Activated T-helper 1 cell treated with anti-CD3 and anti-CD28 coated beads, Interleukin-12 subunit alpha, Interleukin-12 subunit beta, Interleukin-2, Interleukin-4 antibody, amounts not matched to agents 30 ng/mL and 10 ng/mL and 1 ng/mL, durations not matched to agents 14 hours and 24 hours and 36 hours (primary cell): ENCODE measurements around the gene KIF18B. TPM values are rescaled to one million over a fixed set of nuclear protein-coding genes. Genes with fewer than 3 reads are reported as not detected.
A peak's percentile ranks its signal among the peaks of the same experiment; 100 is the strongest.

Experiments
- DNase-seq: peaks from one replicate; pipeline ENCODE4 v3.0.0; 2021; ENCODE audit warnings: low spot score
- H3K27ac Mint-ChIP-seq: one replicate; pipeline ENCODE4 v1.8.0; 2021; ENCODE audit warnings: mild to moderate bottlenecking, mixed read lengths
- H3K27me3 Mint-ChIP-seq: one replicate; pipeline ENCODE4 v1.8.0; 2022; ENCODE audit warnings: mild to moderate bottlenecking, moderate library complexity, mixed read lengths; ENCODE audit not compliant: insufficient read depth
- H3K36me3 Mint-ChIP-seq: one replicate; pipeline ENCODE4 v1.8.0; 2021; ENCODE audit warnings: low read depth, mixed read lengths
- H3K4me1 Mint-ChIP-seq: one replicate; pipeline ENCODE4 v1.8.0; 2021; ENCODE audit warnings: low read depth, mixed read lengths
- H3K4me3 Mint-ChIP-seq: one replicate; pipeline ENCODE4 v1.8.0; 2021; ENCODE audit warnings: mild to moderate bottlenecking, moderate library complexity, mixed read lengths
- H3K9me3 Mint-ChIP-seq: one replicate; pipeline ENCODE4 v1.8.0; 2021; ENCODE audit warnings: mixed read lengths
- intact Hi-C: fragments of 100-400 bp; cut with micrococcal nuclease; formaldehyde crosslinking; loops from one replicate; pipeline ENCODE4 v1.15.1; 2024
- total RNA-seq: library from RNA; stranded (reverse); gene quantifications from 2 replicates; pipeline ENCODE4 v1.2.3, GENCODE V29; 2022

KIF18B gene
- total RNA-seq: 41.4 and 42.8 TPM in 2 replicates

- H3K27me3 Mint-ChIP-seq: peaks cover 2% of the 10 kb centered on the region
- intact Hi-C loops: loop anchor here (1.0 to 10.0 kb wide), 10 partner anchors 21 to 760 kb away; partner anchors contain the start of genes C1QL1, DCAKD, EFTUD2 and MAP3K14
- peaks cover 6% of the 10 kb centered on the region for H3K36me3 Mint-ChIP-seq
- DNase-seq: peak; percentile 90
- H3K4me1 Mint-ChIP-seq: peaks cover 37% of the 10 kb centered on the region
- H3K9me3 Mint-ChIP-seq: no peaks in the 10 kb centered on the region
- peak within 1 kb of the TSS; percentile 92 for H3K27ac Mint-ChIP-seq
- H3K4me3 Mint-ChIP-seq: peak within 1 kb of the TSS; percentile 95
Measured at GRCh38 chr17:44947461-44948314, at the start of gene KIF18B. TSS of gene KIF18B (minus strand) at chr17:44947773. CDS start at chr17:44936344, 11,429 bp downstream.

DNA sequence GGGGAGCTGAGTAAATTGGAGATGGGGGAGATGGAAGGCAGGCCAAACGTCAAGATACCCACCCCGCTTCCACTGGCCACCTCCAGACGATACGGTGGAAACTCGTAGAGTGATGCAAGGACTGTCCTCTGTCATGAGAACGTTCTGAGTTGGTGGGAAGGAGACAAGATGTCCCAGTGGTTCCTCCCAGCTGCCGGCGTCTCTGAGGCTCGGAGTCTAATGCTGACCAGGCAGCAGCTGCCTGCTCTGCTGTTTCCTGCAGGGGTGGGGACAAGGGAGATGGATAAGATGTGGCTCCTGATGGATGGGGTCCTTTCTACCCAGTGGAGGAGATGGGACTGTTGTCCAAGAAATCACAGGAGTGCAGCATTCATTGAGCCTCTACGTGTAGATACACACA lies 48.7 kb upstream of the KIF18B start:
- intact Hi-C loops: no loop called here
- H3K36me3 Mint-ChIP-seq: no peaks in the 10 kb centered on the region
- H3K4me3 Mint-ChIP-seq: no peak overlapping the region
- H3K27me3 Mint-ChIP-seq: peaks cover 31% of the 10 kb centered on the region
- H3K4me1 Mint-ChIP-seq: no peaks in the 10 kb centered on the region
- no peak overlapping the region for H3K27ac Mint-ChIP-seq
- no peak for DNase-seq
- H3K9me3 Mint-ChIP-seq: no peaks in the 10 kb centered on the region

- Mint-ChIP-seq H3K36me3 (no peaks in the 10 kb centered on the region), H3K4me3 (no peak overlapping the region), H3K27ac (no peak overlapping the region), H3K9me3 (no peaks in the 10 kb centered on the region), H3K27me3 (peaks cover 31% of the 10 kb centered on the region), H3K4me1 (no peaks in the 10 kb centered on the region)
- intact Hi-C loops: no loop called here
- DNase-seq: no peak
Measured at GRCh38 chr17:44995436-44996001, 47.9 kb upstream of the KIF18B start.

- Mint-ChIP-seq H3K4me3 (no peak overlapping the region), H3K9me3 (no peaks in the 10 kb centered on the region), H3K4me1 (no peaks in the 10 kb centered on the region), H3K36me3 (no peaks in the 10 kb centered on the region), H3K27me3 (peaks cover 41% of the 10 kb centered on the region), H3K27ac (no peak overlapping the region)
- intact Hi-C loops: no loop called here
- DNase-seq: no peak
Measured at GRCh38 chr17:44992242-44992939, 44.8 kb upstream of the KIF18B start.

DNA sequence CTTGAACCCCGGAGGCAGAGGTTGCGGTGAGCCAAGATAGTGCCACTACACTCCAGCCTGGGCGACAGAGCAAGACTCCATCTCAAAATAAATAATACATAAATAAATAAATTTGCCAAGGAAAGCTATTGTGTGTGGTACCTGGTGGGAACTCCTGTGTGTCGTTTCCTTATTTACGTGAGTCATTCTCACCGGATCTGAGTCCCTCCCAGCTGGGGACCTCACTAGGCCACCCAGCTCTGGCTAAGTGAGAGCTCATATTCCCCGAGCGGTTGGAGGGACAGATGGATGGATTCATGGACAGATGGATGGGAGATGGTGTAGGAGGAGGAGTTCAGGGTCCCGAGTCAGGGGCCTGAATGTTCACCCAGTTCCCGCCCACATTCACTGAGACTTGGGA lies 43.4 kb upstream of the KIF18B start:
- Mint-ChIP-seq H3K27me3 (peaks cover 42% of the 10 kb centered on the region), H3K36me3 (no peaks in the 10 kb centered on the region), H3K4me1 (no peaks in the 10 kb centered on the region), H3K4me3 (no peak overlapping the region), H3K27ac (no peak overlapping the region), H3K9me3 (no peaks in the 10 kb centered on the region)
- no peak for DNase-seq
- intact Hi-C loops: no loop called here

- Mint-ChIP-seq H3K4me1 (no peaks in the 10 kb centered on the region), H3K36me3 (no peaks in the 10 kb centered on the region), H3K27me3 (peaks cover 44% of the 10 kb centered on the region), H3K27ac (no peak overlapping the region), H3K4me3 (no peak overlapping the region), H3K9me3 (no peaks in the 10 kb centered on the region)
- DNase-seq: no peak
- intact Hi-C loops: no loop called here
Measured at GRCh38 chr17:44989552-44990138, 42.1 kb upstream of the KIF18B start.

DNA sequence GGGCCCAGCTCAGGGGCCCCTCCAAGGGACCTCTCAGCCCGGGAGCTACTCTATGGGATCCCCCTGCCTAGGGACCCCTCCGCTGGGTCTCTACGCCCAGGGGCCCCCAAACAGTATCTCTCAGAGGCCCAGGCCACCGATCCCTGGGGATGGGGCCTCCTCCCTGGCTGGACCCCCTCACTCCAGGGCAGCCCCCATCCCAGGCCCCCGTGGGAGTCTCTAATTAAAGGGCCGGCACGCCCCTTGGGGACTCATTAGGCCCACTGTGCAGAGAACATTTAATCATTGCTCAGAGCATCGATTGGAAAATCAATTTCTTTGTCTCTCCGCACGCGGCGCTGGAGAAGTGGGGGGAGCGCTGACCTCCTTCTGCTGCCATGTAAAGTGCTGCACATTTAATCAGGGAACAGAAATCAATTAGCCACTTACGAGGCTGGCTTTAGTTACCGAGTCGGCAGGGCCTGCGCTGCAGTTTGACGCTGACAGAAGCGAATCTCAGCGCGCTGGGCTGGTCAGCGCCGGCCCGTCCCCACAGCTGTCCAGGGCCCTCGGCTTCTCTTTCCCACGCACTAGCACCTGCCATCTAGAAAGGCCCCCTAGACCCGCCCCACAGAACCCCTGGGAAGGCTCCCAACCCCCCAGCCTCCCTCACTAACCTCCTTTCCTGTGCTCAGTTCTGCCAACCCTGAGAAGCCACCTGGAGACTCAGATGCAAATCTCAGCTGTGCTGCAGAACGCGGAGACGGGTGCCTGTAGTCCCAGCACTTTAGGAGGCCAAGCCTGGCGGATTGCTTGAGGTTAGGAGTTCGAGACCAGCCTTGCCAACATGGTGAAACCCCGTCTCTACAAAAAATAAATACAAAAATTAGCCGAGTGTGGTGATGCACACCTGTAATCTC lies 40.7 kb upstream of the KIF18B start:
- Mint-ChIP-seq H3K27ac (no peak overlapping the region), H3K36me3 (no peaks in the 10 kb centered on the region), H3K27me3 (peaks cover 39% of the 10 kb centered on the region), H3K4me1 (no peaks in the 10 kb centered on the region), H3K9me3 (no peaks in the 10 kb centered on the region), H3K4me3 (no peak overlapping the region)
- no peak for DNase-seq
- intact Hi-C loops: no loop called here

DNA sequence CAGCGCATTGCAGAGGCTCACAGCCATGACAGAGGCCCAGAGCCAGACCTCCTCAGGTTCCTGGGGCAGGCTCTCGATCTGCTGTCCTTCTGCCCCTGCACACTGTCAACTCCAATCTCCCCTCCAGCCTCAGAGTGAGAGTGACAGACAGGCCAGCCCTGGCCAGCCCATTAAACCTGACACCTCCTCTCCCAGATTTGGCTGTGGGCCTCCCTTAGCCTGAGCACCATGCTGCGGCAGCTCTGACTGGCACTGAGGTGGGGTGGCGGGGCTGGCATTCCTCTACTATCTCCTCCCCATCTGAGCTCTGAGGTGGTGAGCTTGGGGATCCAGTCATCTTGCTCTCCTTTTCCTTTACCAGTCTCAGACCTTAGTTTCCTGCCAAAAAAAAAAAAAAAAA lies 36.0 kb upstream of the KIF18B start:
- DNase-seq: no peak
- H3K27ac Mint-ChIP-seq: no peak overlapping the region

GRCh38 chr17:44982113-44982702 lies 34.6 kb upstream of the KIF18B start:
- Mint-ChIP-seq H3K36me3 (no peaks in the 10 kb centered on the region), H3K27me3 (peaks cover 27% of the 10 kb centered on the region), H3K9me3 (no peaks in the 10 kb centered on the region), H3K4me3 (no peak overlapping the region), H3K27ac (no peak overlapping the region), H3K4me1 (no peaks in the 10 kb centered on the region)
- intact Hi-C loops: no loop called here
- no peak for DNase-seq

More for the DNA sequence above, 36.0 kb upstream of the KIF18B start:
- H3K9me3 Mint-ChIP-seq: no peaks in the 10 kb centered on the region
- H3K4me3 Mint-ChIP-seq: no peak overlapping the region
- H3K27me3 Mint-ChIP-seq: peaks cover 30% of the 10 kb centered on the region
- H3K36me3 Mint-ChIP-seq: no peaks in the 10 kb centered on the region
- H3K4me1 Mint-ChIP-seq: no peaks in the 10 kb centered on the region
- intact Hi-C loops: no loop called here

DNA sequence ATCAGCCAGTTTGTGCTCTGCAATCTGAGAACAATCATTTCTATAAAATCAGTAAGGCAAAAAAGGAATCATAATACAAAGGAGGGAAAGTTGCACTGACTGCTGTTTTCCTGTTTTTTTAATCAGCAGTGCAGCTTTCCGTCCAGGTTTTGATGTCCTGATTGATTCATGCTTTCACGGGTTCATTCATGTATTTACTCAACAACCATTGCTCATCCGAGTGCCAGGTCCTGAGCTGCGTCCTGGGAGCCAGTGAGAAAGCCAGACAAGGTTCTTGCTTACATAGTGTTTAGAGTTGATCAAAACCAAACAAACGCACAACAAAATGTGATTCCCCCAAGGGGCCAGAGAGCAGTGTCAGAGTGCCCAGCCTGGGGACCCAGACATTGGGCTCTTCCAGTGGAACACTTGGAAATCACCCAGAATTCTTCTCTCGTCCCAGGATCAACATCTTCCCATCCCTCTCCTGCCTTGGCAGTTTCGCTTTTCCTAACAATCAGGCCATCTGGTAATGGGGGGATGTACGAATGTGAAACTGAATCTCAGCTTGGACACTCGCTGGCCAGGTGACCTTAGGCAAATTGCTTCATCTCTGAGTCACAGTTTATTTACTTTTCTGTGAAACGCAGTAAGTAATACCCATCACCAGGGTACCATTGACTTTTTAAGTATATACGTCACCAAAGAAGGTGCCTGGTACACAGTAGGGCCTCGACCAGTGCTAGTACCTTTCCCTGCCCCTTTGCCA lies 33.8 kb upstream of the KIF18B start:
- no peak overlapping the region for H3K27ac Mint-ChIP-seq
- no peaks in the 10 kb centered on the region for H3K4me1 Mint-ChIP-seq
- no peak for DNase-seq
- H3K36me3 Mint-ChIP-seq: no peaks in the 10 kb centered on the region
- intact Hi-C loops: no loop called here
- H3K4me3 Mint-ChIP-seq: no peak overlapping the region
- no peaks in the 10 kb centered on the region for H3K9me3 Mint-ChIP-seq
- H3K27me3 Mint-ChIP-seq: peaks cover 23% of the 10 kb centered on the region

DNA sequence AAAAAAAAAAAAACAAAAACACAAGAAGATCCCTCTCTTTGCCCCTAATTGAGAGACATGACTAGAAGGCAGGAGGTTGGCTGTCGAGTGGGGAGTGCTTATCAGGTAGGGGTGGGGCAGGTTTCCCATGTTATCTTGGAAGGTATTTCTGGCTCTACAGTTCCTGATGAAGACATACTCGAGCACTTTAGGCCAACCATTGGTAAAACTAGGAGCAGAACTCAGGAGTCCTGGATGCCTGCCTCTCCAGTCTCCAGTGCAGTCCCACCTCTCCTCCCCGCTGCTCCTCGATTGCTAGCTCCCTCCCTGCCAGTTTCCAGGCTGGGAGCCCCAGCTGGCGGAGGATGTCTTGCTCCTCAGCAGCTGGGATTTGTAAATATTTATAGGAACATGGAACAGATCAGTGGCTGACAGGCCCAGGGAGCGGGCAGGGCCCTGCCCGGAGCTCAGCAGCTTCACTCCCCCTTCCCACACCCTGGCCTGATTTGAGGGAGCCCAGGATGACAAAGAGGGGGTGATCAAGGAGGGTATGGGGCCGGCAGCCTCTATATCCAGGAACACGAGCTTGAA lies 31.9 kb upstream of the KIF18B start:
- no peaks in the 10 kb centered on the region for H3K4me1 Mint-ChIP-seq
- no peak overlapping the region for H3K27ac Mint-ChIP-seq
- DNase-seq: no peak
- H3K4me3 Mint-ChIP-seq: no peak overlapping the region
- no peaks in the 10 kb centered on the region for H3K36me3 Mint-ChIP-seq
- no peaks in the 10 kb centered on the region for H3K9me3 Mint-ChIP-seq
- peaks cover 28% of the 10 kb centered on the region for H3K27me3 Mint-ChIP-seq
- intact Hi-C loops: no loop called here
